GM23338 (cell line): ENCODE measurements around the gene AGPS.

Experiments
- CREB1 ChIP-seq: fragments of 250-450 bp; sonication (Bioruptor Pico); IDR thresholded peaks from 2 replicates; pipeline ENCODE4 v1.5.0; 2020; ENCODE audit warnings: low read depth, mild to moderate bottlenecking, moderate library complexity
- CTCF ChIP-seq, 2 experiments: fragments of 200-600 bp in 1 of 2; sonication (generic) in 1 of 2; conservative IDR thresholded peaks; 2 replicates each; pipeline versions ENCODE4 v1.5.1 to v1.6.1; 2016 to 2017; ENCODE audit warnings: antibody characterized with exemption in 2 of 2, low read depth in 2 of 2, mild to moderate bottlenecking in 2 of 2, moderate library complexity in 1 of 2
- ETS1 ChIP-seq: IDR thresholded peaks from 2 replicates; pipeline ENCODE4 v1.6.1; 2016; ENCODE audit warnings: antibody characterized with exemption
- EZH2 ChIP-seq: fragments of 200-600 bp; sonication (generic); IDR thresholded peaks from one replicate; pipeline ENCODE4 v1.8.0; 2017; ENCODE audit warnings: antibody characterized with exemption, mild to moderate bottlenecking, low read depth; ENCODE audit not compliant: unreplicated experiment
- EZH2phosphoT487 ChIP-seq: fragments of 200-600 bp; sonication (generic); IDR thresholded peaks from one replicate; pipeline ENCODE4 v1.8.1; 2018; ENCODE audit warnings: antibody characterized with exemption; ENCODE audit not compliant: unreplicated experiment
- JUNB ChIP-seq: IDR thresholded peaks from one replicate; pipeline ENCODE4 v1.6.1; 2016; ENCODE audit warnings: antibody characterized with exemption; ENCODE audit not compliant: unreplicated experiment
- POLR2AphosphoS5 ChIP-seq: IDR thresholded peaks from 2 replicates; pipeline ENCODE4 v1.6.1; 2016; ENCODE audit warnings: antibody characterized with exemption, low read depth
- REST ChIP-seq: IDR thresholded peaks from one replicate; pipeline ENCODE4 v1.6.1; 2018; ENCODE audit warnings: antibody characterized with exemption; ENCODE audit not compliant: unreplicated experiment
- ZNF114 ChIP-seq: fragments of 250-450 bp; sonication (Bioruptor Pico); IDR thresholded peaks from 2 replicates; pipeline ENCODE4 v1.5.0; 2020; ENCODE audit warnings: mild to moderate bottlenecking, moderate library complexity
- ZNF331 ChIP-seq: fragments of 250-450 bp; sonication (Bioruptor Pico); IDR thresholded peaks from 2 replicates; pipeline ENCODE4 v1.5.0; 2020; ENCODE audit warnings: low read depth, mild to moderate bottlenecking, moderate library complexity
- ZNF462 ChIP-seq: fragments of 250-450 bp; sonication (Bioruptor Pico); IDR thresholded peaks from 2 replicates; pipeline ENCODE4 v1.5.0; 2020; ENCODE audit warnings: mild to moderate bottlenecking, moderate library complexity

GRCh38 chr2:177518754-177519153 lies 126.2 kb downstream of the AGPS start:
- TF ChIP-seq CTCF (conservative IDR thresholded peaks at IDR 0.05; ENCODE audit: low read depth in 2 of 2) = no peak
- no peak for TF ChIP-seq REST
- no peak for TF ChIP-seq POLR2AphosphoS5
- no peak for TF ChIP-seq CREB1
- TF ChIP-seq EZH2 = no peak
- TF ChIP-seq EZH2phosphoT487 = no peak
- TF ChIP-seq ZNF462 (CRISPR knock-in tag) = no peak
- TF ChIP-seq ZNF114 = no peak
- TF ChIP-seq ZNF331 = no peak
- TF ChIP-seq JUNB = no peak
- no peak for TF ChIP-seq ETS1
